OCI-LY1 (cell line): ENCODE results near the gene CACNA1D.

ENCODE experiments used
- H2AFZ ChIP-seq: fragments of 200-600 bp; sonication (generic), shearing (Covaris generic); 2 replicates; pipeline ENCODE4 v1.6.0; 2014; ENCODE audit warnings: antibody characterized with exemption, mild to moderate bottlenecking, low read length
- H3F3A ChIP-seq: fragments of 200-600 bp; sonication (generic), shearing (Covaris generic); 2 replicates; pipeline ENCODE4 v1.6.0; 2014; ENCODE audit warnings: mild to moderate bottlenecking, antibody characterized with exemption, low read length, moderate library complexity; ENCODE audit not compliant: insufficient read depth
- H3K27ac ChIP-seq: fragments of 200-600 bp; sonication (generic); 2 replicates; pipeline ENCODE4 v1.5.1; 2014; ENCODE audit warnings: low read length, mixed run types, mild to moderate bottlenecking, low read depth; ENCODE audit not compliant: poor library complexity, severe bottlenecking
- H3K27me3 ChIP-seq: fragments of 200-600 bp; sonication (generic); 2 replicates; pipeline ENCODE4 v1.6.0; 2014; ENCODE audit warnings: antibody characterized with exemption, mild to moderate bottlenecking, low read length, moderate library complexity; ENCODE audit not compliant: insufficient read depth
- H3K36me3 ChIP-seq: fragments of 200-600 bp; sonication (generic); 2 replicates; pipeline ENCODE4 v1.6.1; 2014; ENCODE audit warnings: mild to moderate bottlenecking, antibody characterized with exemption, low read length, moderate library complexity, mixed read lengths; ENCODE audit not compliant: insufficient read depth
- H3K4me1 ChIP-seq: fragments of 200-600 bp; sonication (generic); 2 replicates; pipeline ENCODE4 v1.5.1; 2014; ENCODE audit warnings: mild to moderate bottlenecking, low read length, moderate library complexity; ENCODE audit not compliant: insufficient read depth, severe bottlenecking
- H3K4me2 ChIP-seq: fragments of 200-600 bp; sonication (generic), shearing (Covaris generic); 2 replicates; pipeline ENCODE4 v1.6.1; 2014; ENCODE audit warnings: low read length
- H3K4me3 ChIP-seq: fragments of 200-600 bp; sonication (generic); 2 replicates; pipeline ENCODE4 v1.5.1; 2014; ENCODE audit warnings: low read length, low read depth, mild to moderate bottlenecking, mixed read lengths; ENCODE audit not compliant: poor library complexity, severe bottlenecking
- H3K79me2 ChIP-seq: fragments of 200-600 bp; shearing (Covaris generic); 2 replicates; pipeline ENCODE4 v1.6.1; 2016; ENCODE audit warnings: mixed run types, low read length, mixed read lengths; ENCODE audit not compliant: insufficient read depth
- H3K9ac ChIP-seq: fragments of 200-600 bp; sonication (generic), shearing (Covaris generic); 2 replicates; pipeline ENCODE4 v1.6.1; 2014; ENCODE audit warnings: mild to moderate bottlenecking, low read length, mixed read lengths
- H3K9me2 ChIP-seq: fragments of 200-600 bp; sonication (generic), shearing (Covaris generic); 2 replicates; pipeline ENCODE4 v1.6.1; 2014; ENCODE audit warnings: low read depth, mild to moderate bottlenecking, low read length, mixed read lengths
- H3K9me3 ChIP-seq: fragments of 200-600 bp; shearing (Covaris generic); 2 replicates; pipeline ENCODE4 v1.6.1; 2014; ENCODE audit warnings: low read length, mixed read lengths
- H4K20me1 ChIP-seq: fragments of 200-600 bp; sonication (generic), shearing (Covaris generic); 2 replicates; pipeline ENCODE4 v1.6.0; 2016; ENCODE audit warnings: mild to moderate bottlenecking, low read length; ENCODE audit not compliant: insufficient read depth
- EZH2 ChIP-seq: fragments of 200-600 bp; sonication (generic), shearing (Covaris generic); IDR thresholded peaks from 2 replicates; pipeline ENCODE4 v1.8.0; 2017; ENCODE audit warnings: borderline replicate concordance, mixed run types, mild to moderate bottlenecking, antibody characterized with exemption, low read length, moderate library complexity, mixed read lengths
- TF ChIP-seq, protein P1 (sequence below): fragments of 200-600 bp; sonication (generic), shearing (Covaris generic); IDR thresholded peaks from 2 replicates; pipeline ENCODE4 v1.5.1; 2017; ENCODE audit warnings: mild to moderate bottlenecking, antibody characterized with exemption, low read length, moderate library complexity, mixed read lengths

The CACNA1D gene

DNA sequence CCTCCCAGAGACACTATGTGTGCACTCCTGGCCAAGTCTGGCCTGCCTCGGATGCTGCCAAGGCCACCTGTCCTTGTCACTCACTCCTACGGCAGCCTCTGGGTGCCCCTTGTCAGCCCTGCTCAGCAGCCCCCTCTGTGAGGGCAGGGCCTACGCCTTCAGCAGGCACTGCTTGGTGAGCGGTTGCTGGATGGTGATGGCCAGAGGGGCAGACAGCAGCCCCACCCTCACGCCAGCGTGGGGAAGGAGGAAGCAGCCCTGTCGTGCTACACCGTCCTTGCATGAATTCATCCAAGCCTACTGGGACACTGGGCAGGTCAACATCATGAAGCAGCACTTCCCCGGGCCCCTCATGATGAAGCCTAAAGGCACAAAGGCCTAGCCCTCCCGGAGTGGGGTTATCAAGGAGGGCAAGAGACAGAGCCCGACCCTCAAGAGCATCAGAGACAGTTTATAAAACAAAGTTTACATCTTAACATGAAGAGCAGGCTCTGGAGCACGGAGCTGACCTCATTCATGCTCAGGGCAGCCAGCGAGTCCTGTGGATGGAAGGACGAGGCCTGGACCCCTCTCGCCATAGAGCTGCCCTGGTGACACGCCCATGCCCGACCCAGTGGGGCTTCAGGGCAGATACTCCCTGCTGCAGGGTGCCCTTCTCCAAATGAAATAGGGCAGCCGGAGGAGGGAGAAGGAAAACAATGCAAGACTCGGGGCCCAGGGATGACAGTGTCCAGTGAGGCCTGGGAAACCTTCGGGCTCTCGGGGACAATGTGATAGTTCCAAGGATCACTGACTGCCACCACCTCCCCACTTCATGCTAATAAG, 326.6 kb downstream of the CACNA1D start:
- no peaks in the 10 kb centered on the region for H3F3A ChIP-seq
- no peak overlapping the region for H3K9ac ChIP-seq
- TF ChIP-seq, protein P1, sequence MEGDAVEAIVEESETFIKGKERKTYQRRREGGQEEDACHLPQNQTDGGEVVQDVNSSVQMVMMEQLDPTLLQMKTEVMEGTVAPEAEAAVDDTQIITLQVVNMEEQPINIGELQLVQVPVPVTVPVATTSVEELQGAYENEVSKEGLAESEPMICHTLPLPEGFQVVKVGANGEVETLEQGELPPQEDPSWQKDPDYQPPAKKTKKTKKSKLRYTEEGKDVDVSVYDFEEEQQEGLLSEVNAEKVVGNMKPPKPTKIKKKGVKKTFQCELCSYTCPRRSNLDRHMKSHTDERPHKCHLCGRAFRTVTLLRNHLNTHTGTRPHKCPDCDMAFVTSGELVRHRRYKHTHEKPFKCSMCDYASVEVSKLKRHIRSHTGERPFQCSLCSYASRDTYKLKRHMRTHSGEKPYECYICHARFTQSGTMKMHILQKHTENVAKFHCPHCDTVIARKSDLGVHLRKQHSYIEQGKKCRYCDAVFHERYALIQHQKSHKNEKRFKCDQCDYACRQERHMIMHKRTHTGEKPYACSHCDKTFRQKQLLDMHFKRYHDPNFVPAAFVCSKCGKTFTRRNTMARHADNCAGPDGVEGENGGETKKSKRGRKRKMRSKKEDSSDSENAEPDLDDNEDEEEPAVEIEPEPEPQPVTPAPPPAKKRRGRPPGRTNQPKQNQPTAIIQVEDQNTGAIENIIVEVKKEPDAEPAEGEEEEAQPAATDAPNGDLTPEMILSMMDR = no peak
- no peak for TF ChIP-seq EZH2
- no peak overlapping the region for H3K4me2 ChIP-seq
- H3K27ac ChIP-seq = no peak overlapping the region
- H3K79me2 ChIP-seq = no peaks in the 10 kb centered on the region
- H3K4me3 ChIP-seq = no peak overlapping the region
- no peaks in the 10 kb centered on the region for H3K4me1 ChIP-seq
- no peaks in the 10 kb centered on the region for H3K27me3 ChIP-seq
- H3K9me3 ChIP-seq = no peaks in the 10 kb centered on the region
- H2AFZ ChIP-seq = no peak overlapping the region
- H4K20me1 ChIP-seq = no peaks in the 10 kb centered on the region
- no peaks in the 10 kb centered on the region for H3K9me2 ChIP-seq
- H3K36me3 ChIP-seq = no peaks in the 10 kb centered on the region

- Histone ChIP-seq H3K9me2 (no peaks in the 10 kb centered on the region), H3K4me3 (no peak overlapping the region), H3F3A (no peaks in the 10 kb centered on the region), H4K20me1 (no peaks in the 10 kb centered on the region), H2AFZ (no peak overlapping the region), H3K9me3 (no peaks in the 10 kb centered on the region), H3K36me3 (no peaks in the 10 kb centered on the region), H3K79me2 (no peaks in the 10 kb centered on the region), H3K27ac (no peak overlapping the region), H3K9ac (no peak overlapping the region), H3K27me3 (no peaks in the 10 kb centered on the region), H3K4me2 (no peak overlapping the region), H3K4me1 (no peaks in the 10 kb centered on the region)
- TF ChIP-seq EZH2 = no peak
- TF ChIP-seq, protein P1 = no peak
Measured at GRCh38 chr3:53821631-53822121, 327.3 kb downstream of the CACNA1D start.

- TF ChIP-seq EZH2 = no peak
- TF ChIP-seq, protein P1 = no peak
Measured at GRCh38 chr3:53822331-53822741, 327.9 kb downstream of the CACNA1D start.

More at GRCh38 chr3:53822331-53822741, 327.9 kb downstream of the CACNA1D start:
- Histone ChIP-seq H3K4me3 (no peak overlapping the region), H3F3A (no peaks in the 10 kb centered on the region), H3K4me1 (no peaks in the 10 kb centered on the region), H3K9ac (no peak overlapping the region), H3K36me3 (no peaks in the 10 kb centered on the region), H3K9me3 (no peaks in the 10 kb centered on the region), H3K79me2 (no peaks in the 10 kb centered on the region), H3K27ac (no peak overlapping the region), H2AFZ (no peak overlapping the region), H3K27me3 (no peaks in the 10 kb centered on the region), H3K9me2 (no peaks in the 10 kb centered on the region), H4K20me1 (no peaks in the 10 kb centered on the region), H3K4me2 (no peak overlapping the region)
